PFSK-1 (cell line): ENCODE results near the gene FGR.

Experiments used
- FOXP2 ChIP-seq: optimal IDR thresholded peaks from 2 replicates; pipeline ENCODE3; 2011; ENCODE audit warnings: borderline replicate concordance, control low read depth, inconsistent platforms; ENCODE audit not compliant: insufficient read depth; ENCODE audit errors: extremely low read length, extremely low read depth
- POLR2AphosphoS5 ChIP-seq: IDR thresholded peaks from 2 replicates; pipeline ENCODE4 v1.6.1; 2012; ENCODE audit warnings: low read depth, mild to moderate bottlenecking, control low read depth, low read length, moderate library complexity
- REST ChIP-seq, 2 experiments: IDR thresholded peaks; 2 replicates each; pipeline versions ENCODE4 v1.6.1 to v1.8.0; 2011 to 2012; ENCODE audit warnings: low read depth in 2 of 2, low read length in 2 of 2, control low read depth in 1 of 2, inconsistent platforms in 1 of 2, mild to moderate bottlenecking in 1 of 2, moderate library complexity in 1 of 2; ENCODE audit not compliant: insufficient read depth in 1 of 2
- SIN3A ChIP-seq: IDR thresholded peaks from 2 replicates; pipeline ENCODE4 v1.6.1; 2012; ENCODE audit warnings: mild to moderate bottlenecking, low read length, moderate library complexity, borderline replicate concordance; ENCODE audit not compliant: insufficient read depth
- TAF1 ChIP-seq: IDR thresholded peaks from 2 replicates; pipeline ENCODE4 v1.6.1; 2012; ENCODE audit warnings: low read length, control low read depth, borderline replicate concordance; ENCODE audit not compliant: insufficient read depth

The FGR gene

GRCh38 chr1:27570356-27570755 lies 64.6 kb downstream of the FGR start:
- no peak for TF ChIP-seq POLR2AphosphoS5
- no peak for TF ChIP-seq TAF1
- no peak for TF ChIP-seq SIN3A
- TF ChIP-seq FOXP2 = no peak
- no peak for TF ChIP-seq REST (IDR thresholded peaks at IDR 0.05; ENCODE audit: insufficient read depth in 1 of 2, low read depth in 2 of 2, low read length in 2 of 2)

- no peak for TF ChIP-seq REST (IDR thresholded peaks at IDR 0.05; ENCODE audit: insufficient read depth in 1 of 2, low read depth in 2 of 2, low read length in 2 of 2)
- no peak for TF ChIP-seq FOXP2
- no peak for TF ChIP-seq POLR2AphosphoS5
- no peak for TF ChIP-seq SIN3A
- no peak for TF ChIP-seq TAF1
Measured at GRCh38 chr1:27569506-27570291, 65.3 kb downstream of the FGR start.

GRCh38 chr1:27569088-27569460 lies 65.9 kb downstream of the FGR start:
- TF ChIP-seq TAF1 (no peak), REST (IDR thresholded peaks at IDR 0.05; ENCODE audit: insufficient read depth in 1 of 2, low read depth in 2 of 2, low read length in 2 of 2) (no peak), FOXP2 (no peak), POLR2AphosphoS5 (no peak), SIN3A (no peak)

- TF ChIP-seq TAF1 (no peak), SIN3A (no peak), REST (IDR thresholded peaks at IDR 0.05; ENCODE audit: insufficient read depth in 1 of 2, low read depth in 2 of 2, low read length in 2 of 2) (no peak), FOXP2 (no peak), POLR2AphosphoS5 (no peak)
Measured at GRCh38 chr1:27568300-27569087, 66.5 kb downstream of the FGR start.
